Panc1 (cell line): ENCODE measurements around the gene TSHZ1.

Experiments used
- CTCF ChIP-seq: fragments of 450-650 bp; IDR thresholded peaks from 2 replicates; pipeline ENCODE4 v1.5.1; 2017; ENCODE audit warnings: mild to moderate bottlenecking
- POLR2AphosphoS5 ChIP-seq: IDR thresholded peaks from 2 replicates; pipeline ENCODE4 v1.6.1; 2012; ENCODE audit warnings: mild to moderate bottlenecking, low read depth, low read length, moderate library complexity
- SIN3A ChIP-seq: IDR thresholded peaks from 2 replicates; pipeline ENCODE4 v1.6.1; 2012; ENCODE audit warnings: low read depth, mild to moderate bottlenecking, low read length, moderate library complexity, borderline replicate concordance; ENCODE audit not compliant: insufficient read depth
- TCF7L2 ChIP-seq: IDR thresholded peaks from 2 replicates; pipeline ENCODE4 v1.6.1; 2011; ENCODE audit warnings: mild to moderate bottlenecking, low read depth, low read length, inconsistent platforms

GRCh38 chr18:75234901-75235300 lies 24.3 kb downstream of the TSHZ1 start:
- TF ChIP-seq CTCF (no peak), POLR2AphosphoS5 (no peak), SIN3A (no peak), TCF7L2 (no peak)
